Measurements from ENCODE around the gene LY6G6F.
A peak's percentile ranks its signal among the peaks of the same experiment; 100 is the strongest.
"Not testable (repeated sequence)": the region's sequence is repeated elsewhere in the genome, so short reads cannot be mapped to it uniquely, and the experiment has no call there.

LY6G6F gene

GRCh38 chr6:31702819-31703716, 3.6 kb upstream of the LY6G6F start, which contains the start of gene ABHD16A:
Gene ABHD16A, minus strand, starts transcription at chr6:31703324. Its CDS starts 43 bp downstream, at chr6:31703281.
- DNase-seq (ENCODE audit: low spot score), result peak; percentile 99

- no peak for DNase-seq (ENCODE audit: low spot score)
Measured at GRCh38 chr6:31705931-31706330, 735 bp upstream of the LY6G6F start.

- no peak for DNase-seq (ENCODE audit: low spot score)
Measured at GRCh38 chr6:31707701-31708100, 1.0 kb downstream of the LY6G6F start.

GRCh38 chr6:31708224-31708623, 1.6 kb downstream of the LY6G6F start:
- no peak for DNase-seq (ENCODE audit: low spot score)

GRCh38 chr6:31709157-31709556, 2.5 kb downstream of the LY6G6F start:
- DNase-seq (ENCODE audit: low spot score), result not testable (repeated sequence)

- no peak for DNase-seq (ENCODE audit: low spot score)
Measured at GRCh38 chr6:31710523-31711219, 4.0 kb downstream of the LY6G6F start.

- no peak for DNase-seq (ENCODE audit: low spot score)
Measured at GRCh38 chr6:31711233-31711632, 4.6 kb downstream of the LY6G6F start.

- DNase-seq (ENCODE audit: low spot score), result no peak
Measured at GRCh38 chr6:31712296-31712695, 5.6 kb downstream of the LY6G6F start.

GRCh38 chr6:31713465-31713864, 6.8 kb downstream of the LY6G6F start:
- DNase-seq (ENCODE audit: low spot score), result no peak

- no peak for DNase-seq (ENCODE audit: low spot score)
Measured at GRCh38 chr6:31713991-31714684, 7.5 kb downstream of the LY6G6F start.

- DNase-seq (ENCODE audit: low spot score), result no peak
Measured at GRCh38 chr6:31715022-31715958, 8.6 kb downstream of the LY6G6F start, which contains the start of gene LY6G6D. Gene LY6G6D, plus strand, starts transcription at chr6:31715348. Its CDS starts 8 bp downstream, at chr6:31715356.

GRCh38 chr6:31717499-31718222, 11.0 kb downstream of the LY6G6F start:
- DNase-seq (ENCODE audit: low spot score), result no peak

GRCh38 chr6:31718265-31718664, 11.6 kb downstream of the LY6G6F start:
- no peak for DNase-seq (ENCODE audit: low spot score)

- DNase-seq (ENCODE audit: low spot score), result no peak
Measured at GRCh38 chr6:31719001-31719400, 12.3 kb downstream of the LY6G6F start.

- DNase-seq (ENCODE audit: low spot score), result no peak
Measured at GRCh38 chr6:31720196-31720770, 13.6 kb downstream of the LY6G6F start.

GRCh38 chr6:31721351-31722020, 14.8 kb downstream of the LY6G6F start, which contains the start of gene LY6G6C:
Gene LY6G6C, minus strand, starts transcription at chr6:31721746. Its CDS starts 67 bp downstream, at chr6:31721679.
- no peak for DNase-seq (ENCODE audit: low spot score)

- no peak for DNase-seq (ENCODE audit: low spot score)
Measured at GRCh38 chr6:31722173-31722572, 15.5 kb downstream of the LY6G6F start.

GRCh38 chr6:31723245-31723979, 16.7 kb downstream of the LY6G6F start, which contains the start of gene MPIG6B:
Gene MPIG6B, plus strand, starts transcription at chr6:31723373. Its CDS starts 11 bp downstream, at chr6:31723384.
- DNase-seq (ENCODE audit: low spot score), result no peak

Data from AG20443 (cell line).